ENCODE measurements around the gene RAB20.
"Not testable (repeated sequence)": the region's sequence is repeated elsewhere in the genome, so short reads cannot be mapped to it uniquely, and the experiment has no call there.

Gene RAB20

GRCh38 chr13:110554946-110555345 is 6.6 kb downstream of the RAB20 start:
- DNase-seq (ENCODE audit: low read depth in 2 of 2): no peak

- no peak for DNase-seq (ENCODE audit: low read depth in 2 of 2)
Observed at GRCh38 chr13:110554227-110554836, 7.2 kb downstream of the RAB20 start.

- DNase-seq (ENCODE audit: low read depth in 2 of 2): no peak
Observed at GRCh38 chr13:110553417-110553816, 8.1 kb downstream of the RAB20 start.

- no peak for DNase-seq (ENCODE audit: low read depth in 2 of 2)
Observed at GRCh38 chr13:110552767-110553166, 8.8 kb downstream of the RAB20 start.

- DNase-seq (ENCODE audit: low read depth in 2 of 2): no peak
Observed at GRCh38 chr13:110551284-110551683, 10.2 kb downstream of the RAB20 start.

GRCh38 chr13:110549795-110550160 is 11.7 kb downstream of the RAB20 start:
- DNase-seq (ENCODE audit: low read depth in 2 of 2): no peak

- DNase-seq (ENCODE audit: low read depth in 2 of 2): no peak
Observed at GRCh38 chr13:110548891-110549794, 12.4 kb downstream of the RAB20 start.

GRCh38 chr13:110546926-110547325 is 14.6 kb downstream of the RAB20 start:
- DNase-seq (ENCODE audit: low read depth in 2 of 2): no peak

GRCh38 chr13:110546378-110546777 is 15.1 kb downstream of the RAB20 start:
- no peak for DNase-seq (ENCODE audit: low read depth in 2 of 2)

- no peak for DNase-seq (ENCODE audit: low read depth in 2 of 2)
Observed at GRCh38 chr13:110542169-110542796, 19.2 kb downstream of the RAB20 start.

- DNase-seq (ENCODE audit: low read depth in 2 of 2): no peak
Observed at GRCh38 chr13:110541526-110541920, 20.0 kb downstream of the RAB20 start.

GRCh38 chr13:110540871-110541525 is 20.5 kb downstream of the RAB20 start:
- DNase-seq (ENCODE audit: low read depth in 2 of 2): no peak

- DNase-seq (ENCODE audit: low read depth in 2 of 2): no peak
Observed at GRCh38 chr13:110539894-110540293, 21.6 kb downstream of the RAB20 start.

- DNase-seq (ENCODE audit: low read depth in 2 of 2): no peak
Observed at GRCh38 chr13:110538632-110539031, 22.9 kb downstream of the RAB20 start.

GRCh38 chr13:110536006-110536693 is 25.4 kb downstream of the RAB20 start:
- no peak for DNase-seq (ENCODE audit: low read depth in 2 of 2)

- DNase-seq (ENCODE audit: low read depth in 2 of 2): no peak
Observed at GRCh38 chr13:110535526-110535925, 26.0 kb downstream of the RAB20 start.

- DNase-seq (ENCODE audit: low read depth in 2 of 2): no peak
Observed at GRCh38 chr13:110533771-110534670, 27.5 kb downstream of the RAB20 start.

- DNase-seq (ENCODE audit: low read depth in 2 of 2): not testable (repeated sequence)
Observed at GRCh38 chr13:110532258-110532657, 29.3 kb downstream of the RAB20 start.

- DNase-seq (ENCODE audit: low read depth in 2 of 2): no peak
Observed at GRCh38 chr13:110531671-110532083, 29.8 kb downstream of the RAB20 start.

- no peak for DNase-seq (ENCODE audit: low read depth in 2 of 2)
Observed at GRCh38 chr13:110531100-110531499, 30.4 kb downstream of the RAB20 start.
